ENCODE measurements around the gene OAS1.

Gene OAS1

DNA sequence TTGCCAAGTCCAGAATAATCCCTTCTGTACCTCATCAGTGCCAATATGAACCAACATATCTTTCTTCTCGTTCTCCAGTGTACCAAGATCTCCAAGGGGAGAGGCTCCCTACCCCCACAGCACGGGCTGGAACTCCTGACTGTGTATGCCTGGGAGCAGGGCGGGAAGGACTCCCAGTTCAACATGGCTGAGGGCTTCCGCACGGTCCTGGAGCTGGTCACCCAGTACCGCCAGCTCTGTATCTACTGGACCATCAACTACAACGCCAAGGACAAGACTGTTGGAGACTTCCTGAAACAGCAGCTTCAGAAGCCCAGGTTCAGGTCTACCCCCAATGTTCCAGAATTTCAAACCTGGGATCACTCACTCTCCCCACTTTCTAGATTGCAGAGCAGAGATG, 61.1 kb downstream of the OAS1 start:
- DNase-seq = no peak

Measured in activated CD4-positive, alpha-beta T cell treated with anti-CD3 and anti-CD28 coated beads, Interleukin-10, Interleukin-2, amounts not matched to agents 100 ng/mL and 50 ng/mL, durations not matched to agents 16 hours and 8 hours (primary cell).